Measurements from ENCODE around the gene TEX13C.
"Not testable (repeated sequence)": the region's sequence is repeated elsewhere in the genome, so short reads cannot be mapped to it uniquely, and the experiment has no call there.

TEX13C gene

GRCh38 chrX:125319646-125320521, at the start of gene TEX13C:
Gene TEX13C (plus strand): TSS chrX:125319871. CDS start chrX:125320120, 249 bp downstream.
- no peak within 1 kb of the TSS for H3K27ac Mint-ChIP-seq
- ATAC-seq = no peak

GRCh38 chrX:125287282-125287681, 32.4 kb upstream of the TEX13C start:
- Mint-ChIP-seq H3K9me3 (no peaks in the 10 kb centered on the region), H3K27me3 (no peaks in the 10 kb centered on the region), H3K27ac (no peak overlapping the region), H3K4me1 (no peaks in the 10 kb centered on the region), H3K4me3 (no peak overlapping the region)
- ATAC-seq (no peak), DNase-seq (no peak)

More at GRCh38 chrX:125319646-125320521, at the start of gene TEX13C:
- Mint-ChIP-seq H3K4me1 (no peaks in the 10 kb centered on the region), H3K4me3 (no peak within 1 kb of the TSS), H3K27me3 (no peaks in the 10 kb centered on the region), H3K9me3 (no peaks in the 10 kb centered on the region)
- DNase-seq = no peak

- Mint-ChIP-seq H3K27ac (no peak overlapping the region), H3K27me3 (no peaks in the 10 kb centered on the region), H3K4me3 (no peak overlapping the region), H3K4me1 (peaks cover under 1% of the 10 kb centered on the region), H3K9me3 (no peaks in the 10 kb centered on the region)
- DNase-seq (no peak), ATAC-seq (no peak)
Observed at GRCh38 chrX:125288343-125288742, 31.3 kb upstream of the TEX13C start.

GRCh38 chrX:125289209-125289608, 30.5 kb upstream of the TEX13C start:
- Mint-ChIP-seq H3K27me3 (no peaks in the 10 kb centered on the region), H3K9me3 (no peaks in the 10 kb centered on the region), H3K4me1 (peaks cover 8% of the 10 kb centered on the region), H3K4me3 (no peak overlapping the region), H3K27ac (no peak overlapping the region)
- ATAC-seq (no peak), DNase-seq (no peak)

GRCh38 chrX:125289920-125290319, 29.8 kb upstream of the TEX13C start:
- Mint-ChIP-seq H3K4me3 (no peak overlapping the region), H3K27me3 (no peaks in the 10 kb centered on the region), H3K4me1 (peaks cover 13% of the 10 kb centered on the region), H3K27ac (no peak overlapping the region), H3K9me3 (no peaks in the 10 kb centered on the region)
- DNase-seq = no peak
- no peak for ATAC-seq

GRCh38 chrX:125291124-125291523, 28.5 kb upstream of the TEX13C start:
- Mint-ChIP-seq H3K4me1 (peaks cover 18% of the 10 kb centered on the region), H3K9me3 (no peaks in the 10 kb centered on the region), H3K27ac (no peak overlapping the region), H3K27me3 (no peaks in the 10 kb centered on the region), H3K4me3 (no peak overlapping the region)
- DNase-seq (no peak), ATAC-seq (no peak)

- Mint-ChIP-seq H3K4me1 (peaks cover 18% of the 10 kb centered on the region), H3K27ac (peak overlapping the region; percentile 71 to 72), H3K27me3 (no peaks in the 10 kb centered on the region), H3K4me3 (peak overlapping the region; percentile 57 to 60), H3K9me3 (no peaks in the 10 kb centered on the region)
- peak in 1 of 2 donors; percentile 9 for DNase-seq
- peak; percentile 83 for ATAC-seq
Observed at GRCh38 chrX:125293850-125294780, 25.6 kb upstream of the TEX13C start.

- no peaks in the 10 kb centered on the region for H3K9me3 Mint-ChIP-seq
- DNase-seq = peak in 1 of 2 donors; percentile 26
- peak; percentile 90 for ATAC-seq
- peak overlapping the region in 1 of 2 donors; percentile 82 for H3K27ac Mint-ChIP-seq
- H3K27me3 Mint-ChIP-seq = no peaks in the 10 kb centered on the region
- peaks cover 18% of the 10 kb centered on the region for H3K4me1 Mint-ChIP-seq
- H3K4me3 Mint-ChIP-seq = peak overlapping the region; percentile 34 to 60
Observed at GRCh38 chrX:125295337-125295736, 24.3 kb upstream of the TEX13C start.

- DNase-seq (no peak), ATAC-seq (no peak)
- H3K27me3 Mint-ChIP-seq = no peaks in the 10 kb centered on the region
- no peak overlapping the region for H3K4me3 Mint-ChIP-seq
- peaks cover 12% of the 10 kb centered on the region for H3K4me1 Mint-ChIP-seq
- H3K27ac Mint-ChIP-seq = no peak overlapping the region
- no peaks in the 10 kb centered on the region for H3K9me3 Mint-ChIP-seq
Observed at GRCh38 chrX:125298871-125299270, 20.8 kb upstream of the TEX13C start.

- no peaks in the 10 kb centered on the region for H3K9me3 Mint-ChIP-seq
- no peak overlapping the region for H3K27ac Mint-ChIP-seq
- H3K4me3 Mint-ChIP-seq = no peak overlapping the region
- no peak for DNase-seq
- H3K27me3 Mint-ChIP-seq = peaks cover 7% of the 10 kb centered on the region
- no peak for ATAC-seq
- H3K4me1 Mint-ChIP-seq = no peaks in the 10 kb centered on the region
Observed at GRCh38 chrX:125306335-125306866, 13.3 kb upstream of the TEX13C start.

- H3K4me3 Mint-ChIP-seq = no peak overlapping the region
- peaks cover 0 to 5% of the 10 kb centered on the region in 2 donors for H3K9me3 Mint-ChIP-seq
- H3K27me3 Mint-ChIP-seq = peaks cover 7% of the 10 kb centered on the region
- no peak overlapping the region for H3K27ac Mint-ChIP-seq
- ATAC-seq = no peak
- no peaks in the 10 kb centered on the region for H3K4me1 Mint-ChIP-seq
- DNase-seq = no peak
Observed at GRCh38 chrX:125308653-125309052, 11.0 kb upstream of the TEX13C start.

- H3K27ac Mint-ChIP-seq, H3K9me3 Mint-ChIP-seq, DNase-seq: not testable (repeated sequence)
Observed at GRCh38 chrX:125319166-125319565, 505 bp upstream of the TEX13C start.

GRCh38 chrX:125322431-125322830, 2.8 kb downstream of the TEX13C start:
- no peaks in the 10 kb centered on the region for H3K9me3 Mint-ChIP-seq
- H3K27me3 Mint-ChIP-seq = no peaks in the 10 kb centered on the region
- ATAC-seq (no peak), DNase-seq (no peak)
- no peak overlapping the region for H3K4me3 Mint-ChIP-seq
- H3K4me1 Mint-ChIP-seq = no peaks in the 10 kb centered on the region
- H3K27ac Mint-ChIP-seq = peak overlapping the region in 1 of 2 donors; percentile 27

More at GRCh38 chrX:125319166-125319565, 505 bp upstream of the TEX13C start:
- not testable (repeated sequence) for H3K27me3 Mint-ChIP-seq, ATAC-seq, H3K4me1 Mint-ChIP-seq, H3K4me3 Mint-ChIP-seq

GRCh38 chrX:125326599-125326998, 6.9 kb downstream of the TEX13C start:
- Mint-ChIP-seq H3K9me3 (no peaks in the 10 kb centered on the region), H3K27me3 (no peaks in the 10 kb centered on the region), H3K4me3 (no peak overlapping the region), H3K4me1 (no peaks in the 10 kb centered on the region), H3K27ac (no peak overlapping the region)
- DNase-seq (no peak), ATAC-seq (no peak)

- Mint-ChIP-seq H3K27ac (no peak overlapping the region), H3K4me1 (no peaks in the 10 kb centered on the region), H3K9me3 (no peaks in the 10 kb centered on the region), H3K4me3 (no peak overlapping the region), H3K27me3 (no peaks in the 10 kb centered on the region)
- DNase-seq (no peak), ATAC-seq (no peak)
Observed at GRCh38 chrX:125327891-125328290, 8.2 kb downstream of the TEX13C start.

Measured in stimulated activated naive CD8-positive, alpha-beta T cell treated with anti-CD3 and anti-CD28 coated beads, Interleukin-15, amount 100 ng/mL, for 72 hours (primary cell).